GM12874 (cell line): ENCODE data around the gene MVB12B.
A peak's percentile ranks its signal among the peaks of the same experiment; 100 is the strongest.

Source experiments
- TF ChIP-seq, protein P1 (sequence below): IDR thresholded peaks from 2 replicates; pipeline ENCODE4 v1.5.1; 2011; ENCODE audit warnings: low read depth, mild to moderate bottlenecking, control low read depth, low read length, moderate library complexity; ENCODE audit not compliant: insufficient read depth

Gene MVB12B

DNA sequence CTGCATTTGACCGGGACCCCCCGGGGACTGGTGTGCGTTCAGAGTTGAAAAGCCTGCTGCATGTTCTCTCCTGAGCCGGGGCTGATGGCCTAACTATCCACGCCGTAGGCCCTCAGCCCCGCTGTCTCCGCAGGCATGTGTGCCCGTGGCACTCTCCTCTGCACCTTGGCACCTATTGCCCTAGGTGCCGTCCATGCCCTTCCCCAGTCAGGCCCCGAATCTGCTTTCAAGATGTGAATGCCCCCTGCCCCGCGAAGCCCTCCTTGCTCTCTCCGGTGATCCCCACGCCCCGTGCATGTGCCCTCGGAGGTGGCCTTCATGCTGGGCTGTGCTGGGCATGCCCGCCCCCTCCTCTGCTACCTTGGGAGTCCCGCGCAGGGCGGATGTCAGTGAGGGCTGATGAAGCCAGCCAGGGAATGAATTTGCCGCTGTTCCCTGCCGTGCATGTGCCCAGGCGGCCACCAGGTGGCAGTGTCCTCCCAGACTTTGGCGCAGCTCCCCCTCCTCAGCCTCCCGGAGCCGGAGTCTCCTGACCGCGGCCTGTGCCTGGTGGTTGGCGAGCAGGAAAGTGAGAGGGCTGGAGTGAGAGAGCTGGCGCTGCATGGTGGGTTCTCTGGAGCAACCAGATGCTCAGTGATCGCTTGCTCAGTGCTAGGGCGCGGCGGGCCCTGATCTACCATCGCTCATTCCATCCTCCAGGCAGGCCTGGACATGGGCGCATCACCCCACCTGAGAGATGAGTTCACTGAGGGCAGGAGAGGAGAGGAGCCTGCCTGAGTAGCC, 174.2 kb downstream of the MVB12B start:
- TF ChIP-seq, protein P1, sequence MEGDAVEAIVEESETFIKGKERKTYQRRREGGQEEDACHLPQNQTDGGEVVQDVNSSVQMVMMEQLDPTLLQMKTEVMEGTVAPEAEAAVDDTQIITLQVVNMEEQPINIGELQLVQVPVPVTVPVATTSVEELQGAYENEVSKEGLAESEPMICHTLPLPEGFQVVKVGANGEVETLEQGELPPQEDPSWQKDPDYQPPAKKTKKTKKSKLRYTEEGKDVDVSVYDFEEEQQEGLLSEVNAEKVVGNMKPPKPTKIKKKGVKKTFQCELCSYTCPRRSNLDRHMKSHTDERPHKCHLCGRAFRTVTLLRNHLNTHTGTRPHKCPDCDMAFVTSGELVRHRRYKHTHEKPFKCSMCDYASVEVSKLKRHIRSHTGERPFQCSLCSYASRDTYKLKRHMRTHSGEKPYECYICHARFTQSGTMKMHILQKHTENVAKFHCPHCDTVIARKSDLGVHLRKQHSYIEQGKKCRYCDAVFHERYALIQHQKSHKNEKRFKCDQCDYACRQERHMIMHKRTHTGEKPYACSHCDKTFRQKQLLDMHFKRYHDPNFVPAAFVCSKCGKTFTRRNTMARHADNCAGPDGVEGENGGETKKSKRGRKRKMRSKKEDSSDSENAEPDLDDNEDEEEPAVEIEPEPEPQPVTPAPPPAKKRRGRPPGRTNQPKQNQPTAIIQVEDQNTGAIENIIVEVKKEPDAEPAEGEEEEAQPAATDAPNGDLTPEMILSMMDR = peak; percentile 94

- TF ChIP-seq, protein P1 = no peak
Observed at GRCh38 chr9:126501383-126502331, 175.0 kb downstream of the MVB12B start.

- TF ChIP-seq, protein P1 = no peak
Observed at GRCh38 chr9:126502417-126503332, 176.0 kb downstream of the MVB12B start.

DNA sequence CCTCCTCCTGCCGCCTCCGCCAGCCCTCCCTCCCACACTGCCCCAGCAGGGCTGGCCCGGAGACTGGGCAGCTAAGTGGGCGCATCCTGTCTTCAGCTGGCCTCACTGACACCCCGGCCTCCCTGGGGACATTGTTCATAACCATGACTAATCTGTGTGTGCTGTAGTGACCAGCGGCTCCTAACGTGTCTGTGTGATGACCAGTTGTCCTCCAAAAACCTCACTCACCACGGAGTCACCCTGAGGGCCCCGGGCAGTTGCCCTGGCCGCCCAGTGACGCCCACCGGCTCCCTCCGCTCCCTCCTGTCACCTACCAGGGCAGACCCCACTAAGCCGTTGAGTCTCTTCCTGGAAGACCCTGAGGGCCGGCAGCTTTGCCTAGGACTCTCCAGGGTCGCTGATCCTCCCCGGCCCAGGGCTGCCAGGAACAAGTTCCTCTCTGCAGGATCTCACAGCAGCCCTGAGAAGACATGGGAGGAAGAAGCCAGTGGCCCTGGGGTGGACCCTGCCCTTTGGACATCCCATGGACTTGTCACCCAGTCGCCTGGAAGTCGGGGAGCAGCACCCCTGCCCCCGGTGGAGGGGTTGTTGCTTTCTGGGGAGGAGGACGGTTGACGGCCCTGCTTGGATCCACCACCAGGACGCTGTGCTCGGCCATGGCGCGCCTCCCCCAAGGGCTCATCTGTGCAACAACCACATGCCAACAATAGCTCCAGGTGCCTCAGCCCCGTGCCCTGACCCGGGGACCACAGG, 176.9 kb downstream of the MVB12B start:
- TF ChIP-seq, protein P1 = no peak

- TF ChIP-seq, protein P1 = no peak
Observed at GRCh38 chr9:126504086-126504976, 177.7 kb downstream of the MVB12B start.

GRCh38 chr9:126504977-126505455, 178.4 kb downstream of the MVB12B start:
- TF ChIP-seq, protein P1 = no peak
